ENCODE measurements around the gene TXNRD2. TPM values are rescaled to one million over a fixed set of nuclear protein-coding genes. Genes with fewer than 3 reads are reported as not detected.

TXNRD2 gene
- total and polyA plus RNA-seq, 2 donors (not counting 1 experiment from before 2014, with no cell fraction given): 24.8 to 36.2 TPM

- H3K27me3 Mint-ChIP-seq: no peaks in the 10 kb centered on the region
- Histone ChIP-seq H3K4me3 (ENCODE audit: control extremely low read depth in 1 of 5, extremely low read depth in 1 of 5, insufficient read depth in 1 of 5, low read depth in 2 of 5, low read length in 4 of 5) (peak overlapping the region in 4 of 5 experiments; percentile 41 to 66 (median 64)), H3K79me2 (ENCODE audit: control insufficient read depth, insufficient read depth, low read length) (no peaks in the 10 kb centered on the region), H3K4me1 (ENCODE audit: control insufficient read depth in 2 of 2, insufficient read depth in 2 of 2, low read length in 2 of 2) (peaks cover 10 to 13% of the 10 kb centered on the region in 2 donors), H3K4me2 (replicated peaks; ENCODE audit: low read depth, low read length, poor library complexity, severe bottlenecking) (peak overlapping the region; percentile 99), H2AFZ (ENCODE audit: insufficient read depth, low read depth, low read length, poor library complexity, severe bottlenecking) (peak overlapping the region; percentile 85), H3K9me3 (ENCODE audit: control extremely low read depth in 1 of 3, control insufficient read depth in 2 of 3, insufficient read depth in 1 of 3, low read length in 2 of 3) (peaks cover 0 to 4% (median 0%) of the 10 kb centered on the region in 3 donors), H3K9ac (ENCODE audit: low read length) (peak overlapping the region; percentile 72), H4K20me1 (ENCODE audit: control insufficient read depth, insufficient read depth, low read length, poor library complexity, severe bottlenecking) (no peaks in the 10 kb centered on the region), H3K27me3 (replicated peaks in 1 of 4; ENCODE audit: control extremely low read depth in 1 of 4, control insufficient read depth in 3 of 4, insufficient read depth in 4 of 4, low read length in 3 of 4) (peaks cover 0 to 11% (median 0%) of the 10 kb centered on the region in 4 experiments), H3K27ac (ENCODE audit: low read length in 2 of 2) (no peak overlapping the region), H3K36me3 (replicated peaks in 1 of 2; ENCODE audit: control extremely low read depth in 1 of 2, control insufficient read depth in 1 of 2, extremely low read depth in 1 of 2, insufficient read depth in 2 of 2, low read length in 1 of 2) (no peaks in the 10 kb centered on the region)
- intact Hi-C loops (cut with micrococcal nuclease): loop anchor here (1.0 to 5.0 kb wide), 3 partner anchors 16 to 51 kb away; partner anchors contain the start of gene ARVCF
- H3K9me3 Mint-ChIP-seq (ENCODE audit: insufficient read depth): no peaks in the 10 kb centered on the region
- H3K27ac Mint-ChIP-seq: no peak overlapping the region
- DNase-seq (peak; percentile 78), ATAC-seq (ENCODE audit: low read depth) (peak; percentile 89)
- peak overlapping the region; percentile 72 for H3K4me3 Mint-ChIP-seq
- ChIA-PET CTCF (interaction anchor here (1.1 to 1.4 kb wide), 2 partner anchors 17 to 26 kb away, joined by 3 to 4 read pairs; no protein-coding TSS in a partner anchor), POLR2A (no interaction called here)
- no peak for TF ChIP-seq CTCF (IDR thresholded peaks at IDR 0.05)
- TF ChIP-seq EZH2 (IDR thresholded peaks at IDR 0.05; ENCODE audit: borderline replicate concordance, insufficient read depth, low read depth, low read length, poor library complexity, severe bottlenecking): no peak
- WGBS (ENCODE audit: insufficient coverage): 4% methylated on average over 60 of the region's 76 CpGs
- peaks cover 7% of the 10 kb centered on the region for H3K4me1 Mint-ChIP-seq
These were observed 45.1 kb upstream of the TXNRD2 start for GRCh38 chr22:19986410-19987341.
